ENCODE measurements around the gene ALDH3B2.

The ALDH3B2 gene

DNA sequence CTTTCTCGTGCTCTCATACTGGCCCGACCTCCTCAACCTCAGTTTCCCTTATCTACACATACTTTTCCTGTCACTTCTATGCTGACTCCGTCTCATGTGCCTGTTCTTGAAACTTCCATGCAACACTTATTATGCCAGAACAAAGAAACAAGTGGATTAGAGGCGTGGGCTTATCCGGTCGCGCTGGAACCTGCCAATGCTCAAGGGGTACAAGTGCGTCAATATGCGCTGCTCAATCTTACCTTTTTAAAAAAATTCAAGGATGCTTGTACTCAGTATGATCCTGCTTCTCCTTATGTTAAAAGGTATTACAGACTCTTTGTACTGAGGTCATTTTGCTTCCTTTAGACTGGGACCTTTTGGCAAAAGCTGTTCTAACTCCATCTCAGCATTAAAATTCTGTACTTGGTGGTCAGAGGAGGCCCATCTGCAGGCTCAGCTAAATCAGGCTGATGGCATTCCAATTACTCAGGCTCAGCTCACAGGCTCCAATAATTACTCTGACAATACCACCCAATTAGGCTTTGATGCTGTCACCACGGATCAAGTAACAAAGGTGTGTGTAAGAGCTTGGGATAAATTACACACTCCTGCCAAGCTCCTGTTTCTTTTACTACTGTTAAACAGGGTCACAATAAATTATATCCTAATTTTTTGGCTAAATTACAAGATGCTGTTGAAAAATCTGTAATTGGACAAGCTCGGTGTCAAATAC lies 26.3 kb upstream of the ALDH3B2 start:
- H3K9me3 ChIP-seq (ENCODE audit: control insufficient read depth, insufficient read depth, low read depth, low read length) = peaks cover 18% of the 10 kb centered on the region; the same call in 1 of the 2 replicates
- H3K27me3 ChIP-seq (ENCODE audit: control insufficient read depth, insufficient read depth, low read length) = no peaks in the 10 kb centered on the region
- no peak overlapping the region for H3K4me3 ChIP-seq (ENCODE audit: low read depth, low read length)
- 0 out of 2 replicates have a peak, but pooled peaks cover 9% of the 10 kb centered on the region for H3K4me1 ChIP-seq (ENCODE audit: control insufficient read depth, insufficient read depth, low read length)
- H3K9ac ChIP-seq (ENCODE audit: low read length) = no peak overlapping the region
- H3K27ac ChIP-seq (ENCODE audit: low read depth, low read length) = no peak overlapping the region
- H3K36me3 ChIP-seq (ENCODE audit: control insufficient read depth, insufficient read depth, low read length) = no peaks in the 10 kb centered on the region

DNA sequence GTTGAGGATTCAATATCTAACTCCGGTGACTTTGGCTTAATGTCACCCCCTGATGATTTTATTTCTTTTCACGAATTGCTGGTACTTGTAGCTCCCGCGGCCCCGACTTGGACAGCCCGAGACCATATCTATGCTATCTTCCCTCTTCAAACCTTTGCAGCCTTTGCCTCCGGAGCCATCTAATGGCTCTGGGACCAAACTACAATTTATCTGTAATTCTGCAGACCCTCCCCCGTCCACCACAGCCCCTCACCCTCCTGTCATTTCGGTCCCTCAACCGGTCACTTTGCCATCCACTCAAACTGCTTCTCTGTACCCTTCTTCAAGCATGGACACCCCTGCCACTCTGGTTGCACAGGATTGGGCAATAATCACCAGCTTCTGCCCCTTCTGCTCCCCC lies 25.7 kb upstream of the ALDH3B2 start:
- H3K27me3 ChIP-seq (ENCODE audit: control insufficient read depth, insufficient read depth, low read length) = no peaks in the 10 kb centered on the region
- H3K36me3 ChIP-seq (ENCODE audit: control insufficient read depth, insufficient read depth, low read length) = no peaks in the 10 kb centered on the region
- H3K27ac ChIP-seq (ENCODE audit: low read depth, low read length) = no peak overlapping the region
- 0 out of 2 replicates have a peak, but pooled peaks cover 9% of the 10 kb centered on the region for H3K4me1 ChIP-seq (ENCODE audit: control insufficient read depth, insufficient read depth, low read length)
- H3K9ac ChIP-seq (ENCODE audit: low read length) = no peak overlapping the region
- H3K4me3 ChIP-seq (ENCODE audit: low read depth, low read length) = no peak overlapping the region
- H3K9me3 ChIP-seq (ENCODE audit: control insufficient read depth, insufficient read depth, low read depth, low read length) = peaks cover 20% of the 10 kb centered on the region

DNA sequence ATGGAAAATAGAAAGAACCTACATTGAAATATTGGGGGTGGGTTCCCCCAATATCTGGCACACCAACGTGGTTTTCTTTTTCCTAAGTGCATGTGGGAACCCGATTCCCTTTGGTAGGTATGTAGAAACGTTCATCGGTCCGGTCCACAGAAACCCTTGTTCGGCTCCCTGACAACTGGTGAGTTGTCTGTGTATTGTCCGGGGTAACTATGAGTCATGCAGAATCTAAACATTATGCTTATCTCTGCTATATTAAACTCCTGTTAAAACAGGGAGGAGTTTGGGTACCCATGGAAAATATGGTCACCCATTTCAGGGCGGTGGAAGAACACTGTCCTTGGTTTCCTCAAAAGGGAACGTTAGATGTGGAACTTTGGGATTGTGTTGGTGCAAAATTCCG lies 25.1 kb upstream of the ALDH3B2 start:
- no peaks in the 10 kb centered on the region for H3K36me3 ChIP-seq (ENCODE audit: control insufficient read depth, insufficient read depth, low read length)
- peaks cover 22% of the 10 kb centered on the region for H3K9me3 ChIP-seq (ENCODE audit: control insufficient read depth, insufficient read depth, low read depth, low read length)
- H3K4me3 ChIP-seq (ENCODE audit: low read depth, low read length) = no peak overlapping the region
- no peak overlapping the region for H3K27ac ChIP-seq (ENCODE audit: low read depth, low read length)
- H3K9ac ChIP-seq (ENCODE audit: low read length) = no peak overlapping the region
- H3K4me1 ChIP-seq (ENCODE audit: control insufficient read depth, insufficient read depth, low read length) = 0 out of 2 replicates have a peak, but pooled peaks cover 9% of the 10 kb centered on the region
- no peaks in the 10 kb centered on the region for H3K27me3 ChIP-seq (ENCODE audit: control insufficient read depth, insufficient read depth, low read length)

DNA sequence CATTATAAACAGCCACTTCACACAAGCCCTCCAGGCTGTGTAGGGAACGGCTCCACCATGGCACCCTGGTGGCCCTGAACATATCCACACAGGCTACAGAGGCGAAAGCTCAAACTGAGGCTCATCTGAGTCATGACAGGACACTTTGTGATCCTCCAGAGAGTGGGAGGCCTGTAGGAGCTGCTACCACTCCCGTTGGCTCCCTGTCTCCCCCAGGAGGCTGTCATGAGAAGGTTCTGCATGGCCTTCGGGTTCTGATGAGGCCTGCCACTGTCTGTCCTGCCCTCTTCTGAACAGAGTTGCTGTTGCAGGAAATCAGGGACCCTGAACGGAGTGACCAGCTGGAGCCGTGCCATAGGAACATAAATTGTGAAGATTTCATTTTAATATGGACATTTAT lies 23.8 kb upstream of the ALDH3B2 start:
- no peaks in the 10 kb centered on the region for H3K27me3 ChIP-seq (ENCODE audit: control insufficient read depth, insufficient read depth, low read length)
- H3K9me3 ChIP-seq (ENCODE audit: control insufficient read depth, insufficient read depth, low read depth, low read length) = peaks cover 22% of the 10 kb centered on the region
- no peaks in the 10 kb centered on the region for H3K36me3 ChIP-seq (ENCODE audit: control insufficient read depth, insufficient read depth, low read length)
- 0 out of 2 replicates have a peak, but pooled peaks cover 1% of the 10 kb centered on the region for H3K4me1 ChIP-seq (ENCODE audit: control insufficient read depth, insufficient read depth, low read length)
- H3K9ac ChIP-seq (ENCODE audit: low read length) = no peak overlapping the region
- no peak overlapping the region for H3K27ac ChIP-seq (ENCODE audit: low read depth, low read length)
- no peak overlapping the region for H3K4me3 ChIP-seq (ENCODE audit: low read depth, low read length)

DNA sequence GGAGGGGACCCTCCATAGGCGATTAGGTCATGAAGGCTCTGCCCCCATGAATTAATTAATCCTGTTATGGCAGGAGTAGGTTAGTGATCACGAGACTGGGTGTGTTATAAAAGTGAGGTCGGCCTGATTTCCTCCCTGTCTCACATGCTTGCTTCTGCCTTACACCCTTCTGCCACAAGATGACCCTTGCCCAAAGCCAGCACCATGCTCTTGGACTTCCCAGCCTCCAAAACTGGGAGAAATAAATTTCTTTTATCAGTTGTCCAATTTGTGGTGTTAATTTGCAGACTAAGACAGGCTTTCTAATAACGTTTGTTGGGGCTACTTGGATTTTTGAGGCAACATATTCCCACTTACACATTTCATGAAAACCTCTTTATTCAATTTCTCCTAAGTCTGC lies 23.4 kb upstream of the ALDH3B2 start:
- Histone ChIP-seq H3K9ac (ENCODE audit: low read length) (no peak overlapping the region), H3K27me3 (ENCODE audit: control insufficient read depth, insufficient read depth, low read length) (no peaks in the 10 kb centered on the region), H3K36me3 (ENCODE audit: control insufficient read depth, insufficient read depth, low read length) (no peaks in the 10 kb centered on the region), H3K4me3 (ENCODE audit: low read depth, low read length) (no peak overlapping the region), H3K4me1 (ENCODE audit: control insufficient read depth, insufficient read depth, low read length) (no peaks in the 10 kb centered on the region), H3K9me3 (ENCODE audit: control insufficient read depth, insufficient read depth, low read depth, low read length) (peaks cover 22% of the 10 kb centered on the region), H3K27ac (ENCODE audit: low read depth, low read length) (no peak overlapping the region)

DNA sequence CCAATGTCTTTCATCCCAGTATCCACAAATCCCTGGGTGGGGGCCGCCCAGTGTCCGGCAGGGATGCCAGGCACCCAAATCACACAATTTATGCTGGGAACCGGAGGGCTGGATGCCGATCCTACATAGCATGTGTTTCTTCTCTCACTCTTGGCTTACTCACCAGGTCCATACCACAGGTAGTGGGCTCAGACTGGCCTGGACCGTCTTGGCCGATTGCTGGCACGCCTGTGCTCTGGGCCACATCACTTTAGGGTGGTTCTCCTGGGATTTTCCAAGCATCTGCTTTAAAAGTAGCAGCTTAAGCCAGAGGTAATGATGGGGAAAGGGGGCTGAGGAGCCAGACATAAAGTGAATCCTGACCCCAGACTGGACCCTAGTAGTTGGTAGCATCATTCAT lies 22.6 kb upstream of the ALDH3B2 start:
- Histone ChIP-seq H3K9ac (ENCODE audit: low read length) (no peak overlapping the region), H3K27ac (ENCODE audit: low read depth, low read length) (no peak overlapping the region), H3K9me3 (ENCODE audit: control insufficient read depth, insufficient read depth, low read depth, low read length) (peaks cover 22% of the 10 kb centered on the region), H3K4me1 (ENCODE audit: control insufficient read depth, insufficient read depth, low read length) (no peaks in the 10 kb centered on the region), H3K36me3 (ENCODE audit: control insufficient read depth, insufficient read depth, low read length) (no peaks in the 10 kb centered on the region), H3K4me3 (ENCODE audit: low read depth, low read length) (no peak overlapping the region), H3K27me3 (ENCODE audit: control insufficient read depth, insufficient read depth, low read length) (no peaks in the 10 kb centered on the region)

DNA sequence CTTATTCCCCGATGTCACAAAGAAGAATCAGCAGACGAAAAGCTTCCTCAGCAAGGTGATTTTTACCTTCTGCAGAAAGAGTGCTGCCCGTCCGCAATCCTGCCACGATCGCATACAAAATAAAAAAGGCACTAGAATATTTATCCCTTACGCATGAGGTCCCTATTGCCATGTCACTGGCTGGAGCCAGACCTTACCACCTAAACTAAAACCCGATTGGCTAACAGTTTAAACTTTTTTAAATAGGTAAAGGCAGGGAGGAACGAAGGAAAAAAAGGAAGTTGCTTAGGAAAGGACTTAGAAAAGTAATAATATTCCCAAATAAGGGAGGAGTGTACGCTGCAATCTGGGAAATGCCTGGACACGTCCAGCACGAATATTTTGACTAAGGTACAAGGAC lies 21.2 kb upstream of the ALDH3B2 start:
- no peak overlapping the region for H3K4me3 ChIP-seq (ENCODE audit: low read depth, low read length)
- H3K9me3 ChIP-seq (ENCODE audit: control insufficient read depth, insufficient read depth, low read depth, low read length) = peaks cover 22% of the 10 kb centered on the region
- H3K9ac ChIP-seq (ENCODE audit: low read length) = no peak overlapping the region
- H3K4me1 ChIP-seq (ENCODE audit: control insufficient read depth, insufficient read depth, low read length) = no peaks in the 10 kb centered on the region
- no peak overlapping the region for H3K27ac ChIP-seq (ENCODE audit: low read depth, low read length)
- H3K36me3 ChIP-seq (ENCODE audit: control insufficient read depth, insufficient read depth, low read length) = no peaks in the 10 kb centered on the region
- H3K27me3 ChIP-seq (ENCODE audit: control insufficient read depth, insufficient read depth, low read length) = no peaks in the 10 kb centered on the region

DNA sequence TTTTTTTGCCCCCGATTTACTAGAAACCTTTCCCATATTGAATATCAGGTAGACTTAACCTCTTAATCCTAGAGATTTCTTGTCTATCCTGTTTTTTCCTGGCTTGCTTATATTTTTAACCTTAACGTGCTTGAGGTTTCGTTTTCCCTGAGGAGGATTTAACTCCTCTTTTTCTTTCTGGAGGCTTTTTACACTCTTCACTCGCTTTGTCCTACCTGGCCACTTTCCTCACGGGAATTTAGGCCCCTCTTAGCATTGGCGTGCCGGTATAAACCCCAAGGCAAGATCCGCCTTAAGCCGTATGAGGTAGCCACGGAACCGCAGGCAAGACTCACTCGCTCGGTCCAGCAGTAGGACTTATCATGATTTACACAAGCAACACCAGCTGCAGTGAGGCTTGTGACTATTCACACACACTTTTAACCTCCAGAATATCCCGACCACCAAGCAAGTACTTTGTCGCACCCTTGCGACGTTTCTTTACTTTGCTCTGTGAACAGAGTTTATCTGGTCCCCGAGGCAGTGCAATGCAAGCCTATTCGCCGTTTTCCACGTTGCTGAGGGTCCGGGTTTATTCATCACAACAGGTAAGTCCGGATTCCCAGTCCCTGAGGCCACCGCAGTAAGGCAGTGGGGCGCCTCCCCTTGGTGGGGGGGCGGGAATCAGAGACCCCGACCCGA lies 20.6 kb upstream of the ALDH3B2 start:
- Histone ChIP-seq H3K27ac (ENCODE audit: low read depth, low read length) (no peak overlapping the region), H3K36me3 (ENCODE audit: control insufficient read depth, insufficient read depth, low read length) (no peaks in the 10 kb centered on the region), H3K9me3 (ENCODE audit: control insufficient read depth, insufficient read depth, low read depth, low read length) (peaks cover 22% of the 10 kb centered on the region), H3K4me1 (ENCODE audit: control insufficient read depth, insufficient read depth, low read length) (no peaks in the 10 kb centered on the region), H3K9ac (ENCODE audit: low read length) (no peak overlapping the region), H3K4me3 (ENCODE audit: low read depth, low read length) (no peak overlapping the region), H3K27me3 (ENCODE audit: control insufficient read depth, insufficient read depth, low read length) (no peaks in the 10 kb centered on the region)

DNA sequence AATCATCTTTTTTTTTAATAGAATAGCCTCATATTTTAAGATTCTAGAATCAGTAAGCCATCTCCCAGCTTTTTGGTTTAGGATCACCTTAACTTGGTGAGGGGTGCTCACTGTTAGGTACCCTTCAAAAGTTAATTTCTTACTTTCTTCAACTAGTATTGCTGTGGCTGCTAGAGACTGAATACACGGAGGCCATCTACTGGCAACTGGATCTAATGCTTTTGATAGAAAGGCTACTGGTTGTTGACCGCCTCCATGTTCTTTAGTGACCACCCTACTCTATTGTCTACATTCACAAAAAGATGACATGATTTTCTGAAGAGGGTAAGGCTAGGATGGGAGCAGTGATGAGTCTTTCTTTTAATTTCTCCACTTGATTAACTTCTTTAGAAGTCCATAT lies 16.7 kb upstream of the ALDH3B2 start:
- Histone ChIP-seq H3K9ac (ENCODE audit: low read length) (no peak overlapping the region), H3K27ac (ENCODE audit: low read depth, low read length) (no peak overlapping the region), H3K9me3 (ENCODE audit: control insufficient read depth, insufficient read depth, low read depth, low read length) (peaks cover 9% of the 10 kb centered on the region), H3K4me1 (ENCODE audit: control insufficient read depth, insufficient read depth, low read length) (no peaks in the 10 kb centered on the region), H3K27me3 (ENCODE audit: control insufficient read depth, insufficient read depth, low read length) (no peaks in the 10 kb centered on the region), H3K36me3 (ENCODE audit: control insufficient read depth, insufficient read depth, low read length) (no peaks in the 10 kb centered on the region), H3K4me3 (ENCODE audit: low read depth, low read length) (no peak overlapping the region)

DNA sequence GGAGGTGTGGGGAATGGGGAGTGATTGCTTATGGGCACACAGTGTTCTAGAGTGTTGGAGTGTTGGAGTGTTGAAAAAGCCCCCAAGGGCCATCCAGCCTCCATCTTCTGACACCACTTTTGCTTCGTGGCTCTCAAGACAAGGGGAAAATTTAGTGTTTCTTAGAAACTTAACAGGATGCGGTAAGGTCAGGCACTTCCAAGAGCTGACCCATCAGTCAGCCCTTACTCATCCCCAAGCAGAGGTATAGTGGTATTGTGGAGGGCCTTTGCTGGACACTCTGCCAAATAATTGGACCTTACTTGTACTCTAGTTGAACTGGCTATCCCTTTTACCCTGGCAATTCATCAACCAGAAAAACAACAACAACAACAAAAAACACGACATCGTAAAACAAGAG lies 14.8 kb upstream of the ALDH3B2 start:
- H3K4me3 ChIP-seq (ENCODE audit: low read depth, low read length) = no peak overlapping the region
- no peak overlapping the region for H3K9ac ChIP-seq (ENCODE audit: low read length)
- no peaks in the 10 kb centered on the region for H3K36me3 ChIP-seq (ENCODE audit: control insufficient read depth, insufficient read depth, low read length)
- H3K4me1 ChIP-seq (ENCODE audit: control insufficient read depth, insufficient read depth, low read length) = no peaks in the 10 kb centered on the region
- peaks cover 6% of the 10 kb centered on the region; the same call in 1 of the 2 replicates for H3K9me3 ChIP-seq (ENCODE audit: control insufficient read depth, insufficient read depth, low read depth, low read length)
- no peak overlapping the region for H3K27ac ChIP-seq (ENCODE audit: low read depth, low read length)
- H3K27me3 ChIP-seq (ENCODE audit: control insufficient read depth, insufficient read depth, low read length) = no peaks in the 10 kb centered on the region

DNA sequence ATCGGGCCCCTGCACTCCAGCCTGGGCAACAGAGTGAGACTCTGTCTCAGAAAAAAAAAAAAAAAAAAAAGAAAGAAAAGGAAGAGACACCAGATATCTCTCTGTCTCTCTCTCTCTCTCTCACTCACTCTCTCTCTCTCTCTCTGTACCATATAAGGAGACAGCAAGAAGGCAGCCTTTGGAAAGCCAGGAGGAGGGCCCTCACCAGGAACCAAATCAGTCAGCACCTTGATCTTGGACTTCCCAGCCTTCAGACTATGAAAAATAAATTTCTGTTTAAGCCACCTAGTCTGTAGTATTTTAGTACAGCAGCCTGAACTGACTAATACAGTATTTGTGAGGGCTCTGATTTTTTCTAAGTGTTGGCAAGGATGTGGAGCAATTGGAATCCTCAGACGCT lies 13.6 kb upstream of the ALDH3B2 start:
- Histone ChIP-seq H3K4me1 (ENCODE audit: control insufficient read depth, insufficient read depth, low read length) (no peaks in the 10 kb centered on the region), H3K27ac (ENCODE audit: low read depth, low read length) (no peak overlapping the region), H3K27me3 (ENCODE audit: control insufficient read depth, insufficient read depth, low read length) (no peaks in the 10 kb centered on the region), H3K4me3 (ENCODE audit: low read depth, low read length) (no peak overlapping the region), H3K9ac (ENCODE audit: low read length) (no peak overlapping the region), H3K36me3 (ENCODE audit: control insufficient read depth, insufficient read depth, low read length) (no peaks in the 10 kb centered on the region), H3K9me3 (ENCODE audit: control insufficient read depth, insufficient read depth, low read depth, low read length) (peaks cover 6% of the 10 kb centered on the region; the same call in 1 of the 2 replicates)
